Stimulated activated CD4-positive, alpha-beta T cell treated with anti-CD3 and anti-CD28 coated beads, Interleukin-15, amount 100 ng/mL, for 24 hours (primary cell): Measurements from ENCODE around the gene SRCIN1.
"Not testable (repeated sequence)": the region's sequence is repeated elsewhere in the genome, so short reads cannot be mapped to it uniquely, and the experiment has no call there.

Source experiments
- DNase-seq: peaks from one replicate; pipeline ENCODE4 v3.0.0-alpha.2; 2020

SRCIN1 gene

DNA sequence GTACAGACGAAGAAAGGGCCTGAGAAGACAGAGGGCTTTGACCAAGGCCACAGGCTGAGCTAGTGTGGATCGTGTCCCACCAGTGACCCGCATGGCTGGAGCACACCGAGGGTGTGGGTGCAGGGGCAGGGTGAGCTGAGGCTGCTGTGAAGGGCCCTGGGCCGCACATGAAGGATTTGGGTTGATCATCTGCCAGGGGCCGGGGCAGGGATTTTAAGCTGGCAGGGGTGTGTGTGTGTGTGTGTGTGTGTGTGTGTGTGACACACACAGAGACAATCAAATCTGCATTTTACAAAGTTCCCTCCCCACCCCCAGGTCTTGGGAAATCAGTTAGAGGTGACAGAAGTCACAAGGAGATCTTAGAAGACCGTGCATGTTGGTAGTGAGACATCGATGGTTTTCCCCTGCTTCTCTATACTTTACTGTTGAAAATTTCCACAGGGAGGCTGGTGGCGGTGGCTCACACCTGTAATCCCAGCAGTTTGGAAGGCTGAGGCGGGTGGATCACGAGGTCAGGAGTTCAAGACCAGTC, 65.2 kb downstream of the SRCIN1 start:
- no peak for DNase-seq

DNA sequence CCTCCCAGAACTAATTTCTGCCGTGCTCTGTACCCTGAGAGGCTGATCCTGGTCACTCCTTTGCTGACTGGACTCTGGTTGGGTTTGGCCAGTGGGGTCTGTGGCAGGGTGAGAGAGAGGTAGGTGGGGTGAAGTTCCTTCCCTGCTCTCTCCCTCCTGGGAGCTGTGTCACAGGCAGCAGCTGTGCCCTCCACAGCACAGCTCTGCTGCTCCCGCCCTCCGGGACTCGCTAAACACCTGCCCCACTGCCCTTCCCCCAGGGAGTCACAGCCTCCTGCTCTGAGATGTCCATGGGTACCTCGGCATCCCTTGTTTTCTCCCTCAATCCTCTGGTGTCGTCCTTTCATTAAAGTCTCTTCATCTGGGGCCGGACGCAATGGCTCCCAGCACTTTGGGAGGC, 66.4 kb downstream of the SRCIN1 start:
- DNase-seq, result no peak

DNA sequence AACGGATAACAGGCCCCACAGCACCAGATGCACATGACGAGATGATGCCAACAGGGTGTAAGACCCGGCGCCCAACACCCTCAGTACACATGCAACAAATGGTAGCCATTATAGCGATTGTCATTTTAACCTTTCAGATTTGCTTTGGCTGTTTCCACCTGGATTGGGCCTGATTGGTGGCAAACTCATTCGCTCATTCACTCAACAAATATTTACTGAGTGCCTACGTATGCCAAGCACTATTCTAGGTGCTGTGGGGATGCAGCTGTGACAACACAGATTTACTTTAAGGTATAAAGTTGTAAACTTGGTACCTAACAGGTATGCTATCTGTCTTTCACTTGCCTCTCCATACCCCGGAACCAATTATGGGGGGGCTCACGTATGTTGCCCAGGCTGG, 66.8 kb downstream of the SRCIN1 start:
- no peak for DNase-seq

DNA sequence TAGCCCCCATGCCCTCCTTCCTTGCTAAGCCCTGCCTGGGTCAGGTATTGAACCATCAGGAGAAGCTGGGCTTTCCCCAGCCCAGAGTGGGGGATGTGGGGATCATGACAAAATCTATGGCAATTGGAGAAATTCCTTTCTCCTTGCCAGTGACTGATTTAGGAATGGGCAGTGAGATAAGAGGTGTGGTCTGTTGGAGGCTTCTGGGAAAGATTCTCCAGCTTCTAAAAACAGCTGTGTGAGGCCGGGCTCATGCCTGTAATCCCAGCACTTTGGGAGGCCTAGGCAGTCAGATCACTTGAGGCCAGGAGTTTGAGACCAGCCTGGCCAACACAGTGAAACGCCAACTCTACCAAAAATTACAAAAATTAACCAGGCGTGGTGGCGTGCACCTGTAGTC, 69.1 kb downstream of the SRCIN1 start:
- no peak for DNase-seq

DNA sequence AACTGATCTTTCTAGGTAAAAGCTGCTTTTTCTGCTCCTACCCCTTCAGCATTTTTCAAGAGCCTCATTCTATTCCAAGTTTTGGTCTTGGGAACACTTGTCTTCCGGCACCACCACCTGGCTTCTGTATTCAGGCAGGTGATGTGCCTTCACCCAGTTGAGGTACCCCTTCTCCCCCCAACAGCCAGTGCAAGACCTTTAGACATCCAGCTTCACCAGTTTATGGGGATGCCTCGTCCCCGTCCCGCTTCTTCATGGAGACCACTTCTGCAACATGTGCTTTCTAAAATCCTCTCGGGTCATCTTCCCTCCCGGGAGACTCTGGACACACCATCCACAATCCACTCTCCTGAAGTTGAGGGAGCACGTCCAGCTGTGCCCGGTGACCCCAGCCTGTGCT, 69.9 kb downstream of the SRCIN1 start:
- no peak for DNase-seq

DNA sequence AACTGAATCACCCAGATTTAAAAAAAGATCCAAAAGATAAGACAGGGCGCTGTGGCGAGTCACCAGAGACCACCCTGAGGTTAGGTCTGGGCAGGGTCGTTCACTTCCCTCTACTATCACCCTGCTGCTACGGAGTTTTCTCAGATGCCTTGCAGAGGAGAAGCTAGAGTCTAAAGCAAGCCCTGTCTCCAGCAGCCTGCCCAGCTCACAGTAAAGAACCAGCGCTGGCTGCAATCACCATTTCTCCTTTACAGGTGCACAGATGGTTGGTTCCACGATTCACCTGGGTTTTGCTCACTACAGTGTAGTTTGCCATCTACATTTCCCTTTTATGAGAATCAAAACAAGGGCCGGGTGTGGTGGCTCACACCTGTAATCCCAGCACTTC, 71.3 kb downstream of the SRCIN1 start:
- DNase-seq, result no peak

DNA sequence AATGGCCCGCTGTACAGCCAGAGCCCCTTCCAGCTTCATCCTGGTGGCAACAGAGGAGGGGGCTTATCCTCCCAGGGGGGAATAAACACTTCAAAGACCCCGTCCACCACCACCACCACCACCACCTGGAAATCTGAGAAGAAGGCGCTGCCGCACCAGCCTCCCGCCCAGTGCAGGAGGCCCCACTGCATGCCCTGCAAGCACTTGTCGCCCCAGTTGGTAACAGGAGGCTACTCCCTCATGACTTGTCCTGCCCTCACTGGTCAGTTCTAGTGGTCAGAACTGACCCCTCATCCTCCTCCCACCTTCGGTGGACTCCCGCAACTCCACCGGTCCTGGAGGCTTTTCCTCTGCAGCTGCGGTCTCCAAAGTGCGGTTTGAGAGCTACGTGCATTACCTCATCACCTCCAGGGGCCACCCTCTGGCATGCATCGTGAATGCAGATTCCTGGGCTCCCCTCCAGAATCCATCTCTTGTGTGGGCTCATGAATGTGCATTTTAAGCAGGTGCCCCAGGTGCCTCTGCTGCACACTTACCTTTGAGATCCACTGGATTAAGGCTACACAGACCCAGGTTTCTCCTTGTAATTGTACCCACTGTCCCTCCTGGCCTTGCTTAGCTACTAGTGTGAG, 71.8 kb downstream of the SRCIN1 start:
- DNase-seq, result no peak

DNA sequence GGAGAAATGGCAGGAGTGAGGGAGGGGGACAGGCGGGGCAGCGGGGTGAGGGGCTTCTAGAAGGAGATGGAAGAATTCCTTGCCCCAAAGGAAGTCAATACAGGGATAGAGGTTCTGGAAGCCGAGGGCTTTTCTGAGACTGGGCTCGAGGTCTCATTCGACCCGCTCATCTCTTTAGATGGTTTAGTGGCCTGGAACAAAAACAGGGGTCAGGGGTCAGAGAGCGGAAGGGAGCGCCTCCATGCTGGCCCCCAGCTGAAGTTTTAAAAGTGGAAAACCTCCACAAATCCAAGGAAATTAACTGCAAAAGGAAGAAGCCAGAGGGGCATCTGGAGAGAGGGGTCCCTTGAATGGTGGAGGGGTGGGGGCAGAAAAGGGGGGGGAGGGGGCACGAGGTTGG, 72.5 kb downstream of the SRCIN1 start:
- no peak for DNase-seq

DNA sequence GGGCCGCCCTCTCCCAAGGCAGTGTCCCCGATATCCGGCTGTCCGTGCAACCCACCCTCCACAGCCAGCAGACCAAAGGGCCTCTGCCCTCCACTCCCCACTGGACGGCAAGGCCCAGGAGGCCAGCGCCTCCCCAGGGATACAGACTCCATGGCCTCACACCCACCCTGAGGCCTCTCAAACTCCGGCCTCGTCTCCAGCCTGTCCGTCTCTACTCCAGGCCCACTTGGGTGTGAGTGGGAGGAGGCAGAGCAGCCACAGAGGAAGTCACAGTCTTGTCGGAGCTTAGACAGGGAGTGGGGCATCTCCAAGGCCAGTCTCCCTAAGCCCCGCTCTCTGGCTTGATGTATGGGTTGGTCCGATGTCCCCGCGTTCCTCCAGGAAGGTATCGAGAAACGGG, 73.3 kb downstream of the SRCIN1 start:
- DNase-seq, result no peak

DNA sequence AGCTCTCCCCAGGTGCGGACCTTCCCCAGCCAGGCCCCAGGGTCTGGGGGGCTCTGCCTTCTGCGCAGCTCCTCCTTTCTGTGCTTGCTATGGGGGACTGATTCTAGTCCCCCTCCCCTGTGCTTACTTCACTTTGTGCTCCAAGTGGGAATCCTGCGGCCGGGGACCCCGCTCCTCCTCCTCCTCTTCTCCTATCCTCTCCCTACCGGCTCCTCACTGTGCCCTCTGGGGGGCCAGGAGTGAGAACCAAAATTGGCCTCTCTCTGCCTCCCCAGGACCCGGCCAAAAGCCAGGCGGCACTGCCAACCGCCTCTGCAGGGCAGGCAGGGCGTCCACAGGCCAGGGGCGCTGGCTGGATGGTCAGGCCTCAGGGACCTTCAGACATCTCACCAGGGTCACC, 74.0 kb downstream of the SRCIN1 start:
- DNase-seq, result not testable (repeated sequence)

DNA sequence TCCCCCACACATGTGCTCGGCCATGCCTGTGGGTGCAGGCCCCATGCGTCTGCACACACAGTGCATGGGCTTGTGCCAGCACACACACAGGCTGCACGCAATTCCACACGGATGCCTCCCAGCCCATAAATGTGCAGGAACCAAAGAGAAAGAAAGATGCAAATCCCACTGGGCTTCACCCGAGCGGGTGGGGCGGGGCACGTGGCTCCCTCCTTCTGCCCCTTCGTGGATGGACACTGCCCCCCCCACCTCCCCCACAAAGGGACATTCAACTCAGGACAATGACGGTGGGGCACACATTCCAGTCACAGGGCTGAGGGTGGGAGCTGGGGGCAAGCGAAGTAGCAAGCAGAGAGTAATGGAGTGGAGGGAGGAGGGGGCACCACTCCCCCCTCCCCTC, 74.9 kb downstream of the SRCIN1 start:
- DNase-seq, result not testable (repeated sequence)

DNA sequence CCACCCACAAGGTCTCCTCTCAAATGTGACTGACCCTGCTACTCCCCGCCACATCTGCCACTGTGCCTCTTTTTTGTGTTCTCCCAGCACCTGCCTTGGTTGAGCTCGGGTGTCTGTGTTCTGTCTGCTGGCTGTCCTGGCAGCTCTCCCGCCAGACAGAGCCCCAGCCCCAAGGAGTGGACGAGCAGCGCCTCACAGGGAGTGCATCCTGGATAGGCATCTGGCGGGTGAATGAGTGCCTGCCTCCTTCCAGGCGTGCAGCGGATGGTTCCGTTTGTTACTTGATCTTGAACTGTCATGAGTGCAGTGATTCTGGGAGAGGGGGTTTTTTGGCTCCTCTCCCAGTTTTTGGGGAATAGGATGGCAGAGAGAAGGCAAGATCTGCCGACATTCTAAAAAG, 77.6 kb downstream of the SRCIN1 start:
- not testable (repeated sequence) for DNase-seq

DNA sequence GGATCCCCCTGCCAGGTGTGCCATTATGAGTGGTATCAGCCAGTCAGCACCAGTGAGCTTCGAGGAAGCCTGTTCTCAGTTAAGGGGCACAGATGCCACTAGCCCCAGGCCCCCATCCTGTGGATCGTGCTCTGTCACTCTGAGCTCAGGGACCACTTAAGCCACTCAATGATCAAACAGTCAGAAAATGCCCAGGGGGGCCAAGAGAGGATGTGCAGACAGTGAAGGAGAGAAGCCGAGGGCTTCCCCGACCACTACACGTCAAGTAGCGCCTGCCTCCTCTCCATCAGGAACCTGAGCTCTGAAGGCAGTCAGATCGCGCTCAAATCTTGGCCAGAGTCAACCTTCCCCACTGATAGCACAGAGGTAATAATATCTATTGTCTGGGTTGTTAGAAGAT, 79.2 kb downstream of the SRCIN1 start:
- not testable (repeated sequence) for DNase-seq

DNA sequence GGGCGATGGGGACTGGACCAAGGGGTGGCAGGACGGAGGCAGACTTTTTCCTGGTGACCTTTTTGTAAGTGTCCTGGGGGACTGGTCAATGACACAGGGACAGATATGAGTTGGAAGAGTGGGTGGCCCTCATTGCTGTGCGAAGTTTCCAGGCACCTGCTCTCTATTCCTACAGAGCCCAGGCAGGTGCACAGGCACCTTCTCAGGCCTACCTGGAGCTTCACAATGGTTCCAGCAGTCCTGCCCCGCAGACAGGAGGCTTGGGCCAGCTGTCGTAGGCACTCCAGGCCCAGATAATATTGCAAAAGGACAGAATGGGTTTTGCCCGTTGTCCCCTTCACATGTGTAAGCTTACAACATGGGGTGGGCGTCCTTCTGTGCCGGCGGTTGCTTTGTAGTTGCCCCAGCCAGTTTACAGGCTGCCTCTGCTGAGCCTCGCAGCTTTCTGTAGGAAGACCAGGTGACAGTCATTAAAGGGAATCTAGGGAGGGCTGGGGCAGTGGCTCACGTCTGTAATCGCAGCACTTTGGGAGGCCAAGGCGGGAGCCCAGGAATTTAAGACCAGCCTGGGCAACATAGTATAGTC, 93.2 kb downstream of the SRCIN1 start:
- DNase-seq, result no peak

DNA sequence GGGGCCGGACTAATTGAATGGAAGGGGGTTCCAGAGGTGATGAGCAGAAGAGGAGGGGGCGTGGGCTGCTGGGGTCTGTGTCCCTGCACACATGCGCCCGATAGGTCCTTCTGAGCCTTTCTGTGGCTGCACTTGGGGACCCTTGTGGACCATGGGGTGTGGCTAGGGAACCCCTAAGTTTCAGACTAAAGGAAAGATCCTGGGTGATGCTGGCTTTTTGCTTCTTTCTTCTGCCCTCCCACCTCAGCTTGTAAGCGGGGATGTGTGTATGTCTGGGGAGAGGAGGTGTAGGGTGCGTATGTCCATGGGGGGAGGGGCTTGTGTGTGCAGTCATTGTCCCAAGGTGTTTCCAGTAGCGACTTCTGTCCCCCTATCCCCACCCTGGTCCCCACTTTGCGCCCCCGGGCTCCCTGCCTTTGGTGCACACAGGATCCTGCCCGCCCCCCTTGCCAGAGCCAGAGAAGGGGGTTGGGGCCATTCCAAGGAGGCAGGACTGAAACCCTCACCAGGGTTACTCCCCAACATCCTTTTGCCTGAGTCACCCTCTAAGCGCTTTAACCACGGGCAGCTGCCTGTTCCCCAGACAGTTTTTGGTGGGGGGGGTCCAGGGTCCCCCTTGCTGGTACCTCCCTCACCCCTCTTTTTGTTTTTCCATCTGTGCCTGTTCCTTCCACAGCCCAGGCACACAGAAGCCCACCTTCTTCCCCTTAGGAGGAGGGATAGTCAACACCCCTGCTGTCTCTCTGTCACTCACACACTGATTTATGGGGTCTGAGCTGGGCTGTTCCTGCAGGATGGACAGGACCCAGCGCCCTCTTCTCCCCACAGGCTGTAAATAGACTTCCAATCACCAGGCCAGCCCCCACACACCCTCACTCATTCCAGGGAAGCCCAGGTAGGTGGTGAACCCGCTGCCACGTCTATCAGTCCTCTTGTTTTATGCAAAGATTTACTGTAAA, 94.3 kb downstream of the SRCIN1 start:
- no peak for DNase-seq

DNA sequence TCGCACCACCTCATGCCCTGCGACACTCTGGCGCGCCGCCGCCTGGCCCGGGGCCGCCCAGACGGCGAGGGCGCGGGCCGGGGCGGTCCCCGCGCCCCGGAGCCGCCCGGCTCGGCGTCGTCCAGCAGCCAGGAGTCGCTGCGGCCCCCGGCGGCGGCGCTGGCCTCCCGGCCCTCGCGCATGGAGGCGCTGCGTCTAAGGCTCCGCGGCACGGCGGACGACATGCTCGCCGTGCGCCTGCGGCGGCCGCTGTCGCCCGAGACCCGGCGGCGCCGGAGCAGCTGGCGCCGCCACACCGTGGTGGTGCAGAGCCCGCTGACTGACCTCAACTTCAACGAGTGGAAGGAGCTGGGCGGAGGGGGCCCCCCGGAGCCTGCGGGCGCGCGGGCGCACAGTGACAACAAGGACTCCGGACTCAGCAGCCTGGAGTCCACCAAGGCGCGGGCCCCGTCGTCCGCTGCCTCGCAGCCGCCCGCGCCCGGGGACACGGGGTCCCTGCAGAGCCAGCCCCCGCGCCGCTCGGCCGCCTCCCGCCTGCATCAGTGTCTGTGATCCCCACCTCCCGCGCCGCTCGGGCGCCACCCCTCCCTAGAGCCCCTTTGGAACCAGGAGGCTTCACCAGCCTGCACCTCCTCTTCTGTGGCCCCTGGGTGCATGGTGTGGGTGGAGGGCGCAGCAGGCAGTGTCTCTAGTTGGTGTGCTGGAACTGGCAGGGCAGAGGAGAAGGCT, 95.2 kb downstream of the SRCIN1 start:
- DNase-seq, result no peak

DNA sequence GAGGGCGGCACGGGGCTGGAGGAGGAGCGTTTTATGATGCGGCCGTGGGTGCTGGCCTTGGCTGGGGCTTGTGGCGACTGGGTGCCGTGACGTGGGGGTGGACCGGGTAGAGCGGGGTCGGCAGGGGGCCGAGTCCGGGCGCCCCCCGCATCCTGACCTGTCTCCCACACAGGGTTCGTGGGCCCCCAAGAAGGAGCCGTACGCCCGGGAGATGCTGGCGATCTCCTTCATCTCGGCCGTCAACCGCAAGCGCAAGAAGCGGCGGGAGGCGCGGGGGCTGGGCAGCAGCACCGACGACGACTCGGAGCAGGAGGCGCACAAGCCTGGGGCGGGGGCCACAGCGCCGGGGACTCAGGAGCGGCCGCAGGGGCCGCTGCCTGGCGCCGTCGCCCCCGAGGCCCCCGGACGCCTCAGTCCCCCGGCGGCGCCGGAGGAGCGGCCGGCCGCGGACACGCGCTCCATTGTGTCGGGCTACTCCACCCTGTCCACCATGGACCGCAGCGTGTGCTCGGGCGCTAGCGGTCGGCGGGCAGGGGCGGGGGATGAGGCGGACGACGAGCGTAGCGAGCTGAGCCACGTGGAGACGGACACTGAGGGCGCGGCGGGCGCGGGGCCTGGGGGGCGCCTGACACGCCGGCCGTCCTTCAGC, 95.9 kb downstream of the SRCIN1 start:
- no peak for DNase-seq

DNA sequence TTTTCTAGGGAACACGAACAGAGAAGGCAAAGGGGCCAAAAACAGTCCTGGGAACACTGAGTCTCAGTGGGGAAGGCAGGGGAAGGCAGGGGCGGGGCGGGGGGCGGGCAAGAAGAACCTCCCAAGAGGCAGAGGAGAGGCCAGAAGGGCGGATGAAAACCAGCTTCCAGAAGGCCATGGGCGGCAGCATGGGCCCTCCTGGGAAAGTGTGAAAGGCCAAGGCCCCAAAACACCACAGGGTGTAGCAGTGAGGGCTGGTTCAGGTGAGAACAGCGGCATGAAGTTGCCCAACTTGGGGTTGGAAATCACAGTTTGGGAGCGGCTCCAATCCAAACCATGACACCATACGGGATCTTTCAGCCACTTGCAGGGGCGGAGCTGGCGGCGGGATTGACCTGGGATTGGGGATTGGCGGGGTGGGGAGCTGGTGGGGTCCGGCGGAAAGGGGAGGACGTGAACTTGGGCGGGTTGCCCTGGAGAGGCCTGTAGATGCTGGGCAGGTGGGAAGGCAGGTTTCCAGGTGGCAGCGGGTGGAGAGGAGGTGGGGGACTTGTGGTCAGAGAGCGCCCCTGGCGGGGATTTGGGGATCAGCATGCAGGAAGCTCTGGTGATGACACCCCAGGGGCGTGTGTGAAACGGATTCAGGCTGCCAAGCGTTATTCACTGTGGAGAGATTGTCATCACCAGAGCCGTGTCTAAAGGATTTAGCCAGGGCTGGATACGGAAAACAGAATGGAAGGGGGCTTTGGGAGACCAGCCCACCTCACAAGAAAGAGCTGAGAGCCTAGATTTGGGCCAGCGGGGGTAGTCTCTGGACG, 96.6 kb downstream of the SRCIN1 start:
- DNase-seq, result peak; percentile 88

DNA sequence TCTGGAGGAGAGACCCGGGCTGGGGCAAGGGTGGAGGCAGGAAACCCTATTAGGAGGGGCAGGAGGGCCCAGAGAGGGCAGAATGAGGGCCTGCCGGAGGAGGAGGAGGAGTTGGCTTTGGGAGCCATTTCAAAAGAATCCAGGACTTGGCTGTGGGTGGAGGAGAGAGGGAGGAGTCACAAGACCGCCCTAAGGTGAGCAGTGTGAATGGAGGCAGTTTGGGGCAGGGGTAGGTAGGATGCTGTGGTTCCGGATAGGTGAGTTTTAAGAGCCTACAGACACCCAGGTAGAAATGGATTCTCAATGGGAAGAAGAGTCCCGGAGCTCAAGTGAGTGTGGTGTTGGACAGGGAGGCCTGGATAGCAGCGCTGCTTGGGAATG, 97.2 kb downstream of the SRCIN1 start:
- no peak for DNase-seq

DNA sequence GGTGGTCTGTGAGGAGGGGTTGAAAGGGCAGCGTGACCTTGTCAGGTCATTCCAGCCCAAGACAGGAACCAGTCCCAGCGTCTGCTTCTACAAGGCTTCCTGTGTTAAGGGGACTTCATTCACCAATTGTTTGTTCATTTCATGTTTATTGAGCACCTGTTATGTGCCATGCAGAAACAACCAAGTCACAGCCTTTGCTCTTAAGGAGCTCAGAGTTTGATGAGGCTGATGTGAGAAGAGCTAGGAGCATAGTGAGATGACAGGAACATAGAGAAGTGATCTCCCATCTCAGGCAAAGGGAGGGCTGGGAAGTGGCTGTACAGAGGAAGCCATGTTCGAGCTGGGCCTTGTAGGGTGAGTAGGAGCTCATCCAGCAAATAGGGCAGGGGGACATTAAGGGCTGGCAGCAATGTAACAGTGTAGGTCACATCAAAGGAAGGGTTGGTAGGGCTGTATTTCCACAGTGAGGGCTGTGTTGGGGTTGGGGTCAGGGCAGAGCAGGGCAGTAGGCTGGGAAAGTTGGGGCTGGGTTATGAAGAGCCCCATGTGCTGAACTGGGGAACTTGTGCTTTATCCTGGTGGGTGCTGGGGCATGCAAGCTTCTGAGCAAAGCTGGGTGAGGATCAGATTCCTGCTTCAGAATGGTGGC, 97.7 kb downstream of the SRCIN1 start:
- DNase-seq, result no peak

DNA sequence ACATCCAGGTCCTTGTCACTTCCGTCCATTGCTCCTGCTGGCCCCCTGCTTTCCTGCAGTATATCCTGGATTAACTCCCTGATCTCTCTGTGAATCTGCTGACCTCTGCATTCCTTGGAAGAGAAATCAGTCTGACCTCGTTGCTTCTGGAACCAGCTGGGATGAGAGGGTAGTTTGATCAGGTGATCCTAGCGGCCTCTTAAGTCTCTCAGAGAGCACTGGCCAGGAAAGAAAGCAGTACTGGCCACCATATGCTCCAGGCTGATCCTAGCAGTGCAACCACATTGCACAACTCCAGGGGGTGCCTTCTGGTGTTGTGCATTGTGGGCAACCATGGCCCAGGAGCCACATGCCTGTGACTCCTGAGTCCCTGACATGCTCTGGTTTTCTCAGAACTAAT, 98.3 kb downstream of the SRCIN1 start:
- no peak for DNase-seq
